Measurements from ENCODE around the gene SORT1. TPM values are rescaled to one million over a fixed set of nuclear protein-coding genes. Genes with fewer than 3 reads are reported as not detected.

The SORT1 gene
- total RNA-seq, 4 donors from 2014 or later = 92.6 to 136 (median 134) TPM

GRCh38 chr1:109269212-109269980 lies 128.3 kb downstream of the SORT1 start:
- TF ChIP-seq, protein P1, sequence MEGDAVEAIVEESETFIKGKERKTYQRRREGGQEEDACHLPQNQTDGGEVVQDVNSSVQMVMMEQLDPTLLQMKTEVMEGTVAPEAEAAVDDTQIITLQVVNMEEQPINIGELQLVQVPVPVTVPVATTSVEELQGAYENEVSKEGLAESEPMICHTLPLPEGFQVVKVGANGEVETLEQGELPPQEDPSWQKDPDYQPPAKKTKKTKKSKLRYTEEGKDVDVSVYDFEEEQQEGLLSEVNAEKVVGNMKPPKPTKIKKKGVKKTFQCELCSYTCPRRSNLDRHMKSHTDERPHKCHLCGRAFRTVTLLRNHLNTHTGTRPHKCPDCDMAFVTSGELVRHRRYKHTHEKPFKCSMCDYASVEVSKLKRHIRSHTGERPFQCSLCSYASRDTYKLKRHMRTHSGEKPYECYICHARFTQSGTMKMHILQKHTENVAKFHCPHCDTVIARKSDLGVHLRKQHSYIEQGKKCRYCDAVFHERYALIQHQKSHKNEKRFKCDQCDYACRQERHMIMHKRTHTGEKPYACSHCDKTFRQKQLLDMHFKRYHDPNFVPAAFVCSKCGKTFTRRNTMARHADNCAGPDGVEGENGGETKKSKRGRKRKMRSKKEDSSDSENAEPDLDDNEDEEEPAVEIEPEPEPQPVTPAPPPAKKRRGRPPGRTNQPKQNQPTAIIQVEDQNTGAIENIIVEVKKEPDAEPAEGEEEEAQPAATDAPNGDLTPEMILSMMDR (IDR thresholded peaks at IDR 0.05) = no peak
- TF ChIP-seq POLR2AphosphoS5 (IDR thresholded peaks at IDR 0.05) (no peak), EP300 (IDR thresholded peaks at IDR 0.05) (no peak)
- Histone ChIP-seq H3K36me3 (peaks cover 0 to 86% (median 39%) of the 10 kb centered on the region in 4 donors), H3K4me1 (peaks cover under 1 to 16% (median 7%) of the 10 kb centered on the region in 4 donors), H3K27me3 (no peaks in the 10 kb centered on the region), H3K27ac (replicated peaks in 1 of 4) (no peak overlapping the region), H3K4me3 (no peak overlapping the region), H3K9me3 (no peaks in the 10 kb centered on the region)
- DNase-seq (ENCODE audit: extremely low spot score) = no peak
- intact Hi-C loops (cut with DNase I) = no loop called here
- 88% methylated on average over 16 of the region's 33 CpGs for WGBS

GRCh38 chr1:109268431-109269211 lies 129.1 kb downstream of the SORT1 start:
- no peak overlapping the region for H3K4me3 ChIP-seq
- no peak overlapping the region for H3K27ac ChIP-seq (replicated peaks in 1 of 4)
- intact Hi-C loops (cut with DNase I) = no loop called here
- H3K27me3 ChIP-seq = no peaks in the 10 kb centered on the region
- no peak for TF ChIP-seq EP300 (IDR thresholded peaks at IDR 0.05)
- H3K9me3 ChIP-seq = no peaks in the 10 kb centered on the region
- H3K4me1 ChIP-seq = peaks cover 3 to 16% (median 7%) of the 10 kb centered on the region in 4 donors
- peaks cover 0 to 90% (median 41%) of the 10 kb centered on the region in 4 donors for H3K36me3 ChIP-seq
- DNase-seq (ENCODE audit: extremely low spot score) = no peak
- WGBS = 100% methylated on average over 5 of the region's 29 CpGs

GRCh38 chr1:109267743-109268300 lies 129.9 kb downstream of the SORT1 start:
- H3K4me1 ChIP-seq = peaks cover 4 to 21% (median 15%) of the 10 kb centered on the region in 4 donors
- WGBS = 93% methylated on average over 3 of the region's 17 CpGs
- H3K36me3 ChIP-seq = peaks cover 0 to 85% (median 37%) of the 10 kb centered on the region in 4 donors
- DNase-seq (ENCODE audit: extremely low spot score) = no peak
- H3K9me3 ChIP-seq = no peaks in the 10 kb centered on the region
- no peak overlapping the region for H3K4me3 ChIP-seq
- H3K27ac ChIP-seq (replicated peaks in 1 of 4) = no peak overlapping the region
- no peaks in the 10 kb centered on the region for H3K27me3 ChIP-seq
- intact Hi-C loops (cut with DNase I) = no loop called here
- TF ChIP-seq POLR2A (IDR thresholded peaks at IDR 0.05; ENCODE audit: low read depth) (no peak), POLR2AphosphoS5 (IDR thresholded peaks at IDR 0.05) (no peak), EP300 (IDR thresholded peaks at IDR 0.05) (no peak)
- TF ChIP-seq, protein P1 (IDR thresholded peaks at IDR 0.05) = no peak

GRCh38 chr1:109266965-109267364 lies 130.8 kb downstream of the SORT1 start:
- Histone ChIP-seq H3K36me3 (peaks cover 0 to 83% (median 37%) of the 10 kb centered on the region in 4 donors), H3K9me3 (no peaks in the 10 kb centered on the region), H3K27me3 (no peaks in the 10 kb centered on the region), H3K4me1 (peaks cover 4 to 22% (median 17%) of the 10 kb centered on the region in 4 donors), H3K4me3 (no peak overlapping the region), H3K27ac (replicated peaks in 1 of 4) (no peak overlapping the region)
- no peak for DNase-seq (ENCODE audit: extremely low spot score)
- intact Hi-C loops (cut with DNase I) = no loop called here
- 91% methylated on average over 10 of the region's 11 CpGs for WGBS
- TF ChIP-seq EP300 (IDR thresholded peaks at IDR 0.05) (no peak), POLR2A (IDR thresholded peaks at IDR 0.05; ENCODE audit: low read depth) (no peak), POLR2AphosphoS5 (IDR thresholded peaks at IDR 0.05) (no peak)
- TF ChIP-seq, protein P1 (IDR thresholded peaks at IDR 0.05) = no peak
